GM23338 (cell line): ENCODE data around the gene BICDL1. TPM values are rescaled to one million over a fixed set of nuclear protein-coding genes. Genes with fewer than 3 reads are reported as not detected.

Experiments used
- ATAC-seq: fragments of 200-7000 bp; cut with Tn5 transposase; 3 replicates; pipeline ENCODE4 v1.9.1; 2020
- DNase-seq: peaks from one replicate; pipeline ENCODE4 v3.0.0-alpha.2; 2015; ENCODE audit warnings: low spot score
- H2AFZ ChIP-seq: fragments of 200-600 bp; sonication (generic); 2 replicates; pipeline ENCODE4 v1.8.0; 2016; ENCODE audit warnings: antibody characterized with exemption, mild to moderate bottlenecking, moderate library complexity
- H3F3A ChIP-seq: fragments of 200-600 bp; sonication (generic); replicated peaks from 2 replicates; pipeline ENCODE4 v1.8.0; 2017; ENCODE audit warnings: antibody characterized with exemption, mixed run types, low read depth
- H3K27ac ChIP-seq: fragments of 200-600 bp; sonication (generic); 2 replicates; pipeline ENCODE4 v1.6.1; 2016; ENCODE audit warnings: low read depth
- H3K27me3 ChIP-seq: fragments of 200-600 bp; sonication (generic); 2 replicates; pipeline ENCODE4 v1.8.0; 2016; ENCODE audit warnings: mild to moderate bottlenecking, mixed run types, moderate library complexity; ENCODE audit not compliant: insufficient read depth
- H3K36me3 ChIP-seq: fragments of 200-600 bp; sonication (generic); 2 replicates; pipeline ENCODE4 v1.8.0; 2016; ENCODE audit warnings: mild to moderate bottlenecking; ENCODE audit not compliant: insufficient read depth
- H3K4me1 ChIP-seq: fragments of 200-600 bp; sonication (generic); 2 replicates; pipeline ENCODE4 v1.8.0; 2016; ENCODE audit warnings: mild to moderate bottlenecking, moderate library complexity; ENCODE audit not compliant: insufficient read depth
- H3K4me2 ChIP-seq: fragments of 200-600 bp; sonication (generic); 2 replicates; pipeline ENCODE4 v1.7.1; 2017; ENCODE audit warnings: mixed run types
- H3K4me3 ChIP-seq: fragments of 200-600 bp; sonication (generic); 2 replicates; pipeline ENCODE4 v1.6.1; 2016; ENCODE audit warnings: mixed run types
- H3K79me2 ChIP-seq: fragments of 200-600 bp; sonication (generic); replicated peaks from 2 replicates; pipeline ENCODE4 v1.8.0; 2017; ENCODE audit warnings: mild to moderate bottlenecking; ENCODE audit not compliant: insufficient read depth
- H3K9me2 ChIP-seq: fragments of 200-600 bp; sonication (generic); 2 replicates; pipeline ENCODE4 v1.8.0; 2017; ENCODE audit not compliant: insufficient read depth
- H4K20me1 ChIP-seq: fragments of 200-600 bp; sonication (generic); replicated peaks from 2 replicates; pipeline ENCODE4 v1.8.0; 2017; ENCODE audit warnings: mild to moderate bottlenecking; ENCODE audit not compliant: insufficient read depth
- H3K27ac Mint-ChIP-seq: 2 replicates; pipeline ENCODE4 v1.8.0; 2020; ENCODE audit warnings: inconsistent platforms, mild to moderate bottlenecking, moderate library complexity, mixed read lengths
- H3K27me3 Mint-ChIP-seq: 3 replicates; pipeline ENCODE4 v1.8.0; 2022; ENCODE audit warnings: low read depth, mild to moderate bottlenecking, moderate library complexity, mixed read lengths, inconsistent platforms; ENCODE audit not compliant: insufficient read depth, poor library complexity
- H3K36me3 Mint-ChIP-seq: 3 replicates; pipeline ENCODE4 v1.8.0; 2021; ENCODE audit warnings: low read depth, mild to moderate bottlenecking, inconsistent platforms, moderate library complexity, mixed read lengths
- H3K4me1 Mint-ChIP-seq: 3 replicates; pipeline ENCODE4 v1.8.0; 2020; ENCODE audit warnings: mild to moderate bottlenecking, inconsistent platforms, mixed read lengths
- H3K4me3 Mint-ChIP-seq: 3 replicates; pipeline ENCODE4 v1.8.0; 2021; ENCODE audit warnings: moderate library complexity, mild to moderate bottlenecking, inconsistent platforms, mixed read lengths
- H3K9me3 Mint-ChIP-seq: 3 replicates; pipeline ENCODE4 v1.8.0; 2020; ENCODE audit warnings: moderate library complexity, mild to moderate bottlenecking, inconsistent platforms, mixed read lengths
- CREB1 ChIP-seq: fragments of 250-450 bp; sonication (Bioruptor Pico); IDR thresholded peaks from 2 replicates; pipeline ENCODE4 v1.5.0; 2020; ENCODE audit warnings: low read depth, mild to moderate bottlenecking, moderate library complexity
- EZH2 ChIP-seq: fragments of 200-600 bp; sonication (generic); IDR thresholded peaks from one replicate; pipeline ENCODE4 v1.8.0; 2017; ENCODE audit warnings: antibody characterized with exemption, mild to moderate bottlenecking, low read depth; ENCODE audit not compliant: unreplicated experiment
- EZH2phosphoT487 ChIP-seq: fragments of 200-600 bp; sonication (generic); IDR thresholded peaks from one replicate; pipeline ENCODE4 v1.8.1; 2018; ENCODE audit warnings: antibody characterized with exemption; ENCODE audit not compliant: unreplicated experiment
- JUNB ChIP-seq: IDR thresholded peaks from one replicate; pipeline ENCODE4 v1.6.1; 2016; ENCODE audit warnings: antibody characterized with exemption; ENCODE audit not compliant: unreplicated experiment
- NANOG ChIP-seq: IDR thresholded peaks from 2 replicates; pipeline ENCODE4 v1.6.1; 2016; ENCODE audit warnings: antibody characterized with exemption, borderline replicate concordance
- POLR2AphosphoS5 ChIP-seq: IDR thresholded peaks from 2 replicates; pipeline ENCODE4 v1.6.1; 2016; ENCODE audit warnings: antibody characterized with exemption, low read depth
- STAT1 ChIP-seq: IDR thresholded peaks from one replicate; pipeline ENCODE4 v1.6.1; 2016; ENCODE audit warnings: antibody characterized with exemption; ENCODE audit not compliant: unreplicated experiment
- ZNF114 ChIP-seq: fragments of 250-450 bp; sonication (Bioruptor Pico); IDR thresholded peaks from 2 replicates; pipeline ENCODE4 v1.5.0; 2020; ENCODE audit warnings: mild to moderate bottlenecking, moderate library complexity
- ZNF331 ChIP-seq: fragments of 250-450 bp; sonication (Bioruptor Pico); IDR thresholded peaks from 2 replicates; pipeline ENCODE4 v1.5.0; 2020; ENCODE audit warnings: low read depth, mild to moderate bottlenecking, moderate library complexity
- polyA plus RNA-seq: library from polyadenylated mRNA; unstranded; fragments of >200 nt; fragmentation: Nextera tagmentation; extraction: Ambion mirVana; gene quantifications from 2 replicates; pipeline ENCODE4 v1.2.1, GENCODE V29; 2016
- total RNA-seq: library from RNA; depleted of rRNA; stranded (reverse); fragments of >200 nt; shearing (Covaris generic); gene quantifications from 2 replicates; pipeline ENCODE4 v1.2.3, GENCODE V29; 2014
- TF ChIP-seq, protein P1 (sequence below): fragments of 250-450 bp; sonication (Bioruptor Pico); IDR thresholded peaks from 2 replicates; pipeline ENCODE4 v1.5.0; 2020; ENCODE audit warnings: mild to moderate bottlenecking, moderate library complexity
- TF ChIP-seq, protein P2 (sequence below): IDR thresholded peaks from one replicate; pipeline ENCODE4 v1.6.1; 2018; ENCODE audit warnings: antibody characterized with exemption; ENCODE audit not compliant: unreplicated experiment
- TF ChIP-seq, protein P3 (sequence below), 2 experiments: fragments of 200-600 bp in 1 of 2; sonication (generic) in 1 of 2; conservative IDR thresholded peaks; 2 replicates each; pipeline versions ENCODE4 v1.5.1 to v1.6.1; 2016 to 2017; ENCODE audit warnings: antibody characterized with exemption in 2 of 2, low read depth in 2 of 2, mild to moderate bottlenecking in 2 of 2, moderate library complexity in 1 of 2
- TF ChIP-seq, protein P4 (sequence below): IDR thresholded peaks from 2 replicates; pipeline ENCODE4 v1.6.1; 2016; ENCODE audit warnings: antibody characterized with exemption

BICDL1 gene
- total and polyA plus RNA-seq, 2 experiments from 2014 or later: 14.0 to 25.7 TPM

DNA sequence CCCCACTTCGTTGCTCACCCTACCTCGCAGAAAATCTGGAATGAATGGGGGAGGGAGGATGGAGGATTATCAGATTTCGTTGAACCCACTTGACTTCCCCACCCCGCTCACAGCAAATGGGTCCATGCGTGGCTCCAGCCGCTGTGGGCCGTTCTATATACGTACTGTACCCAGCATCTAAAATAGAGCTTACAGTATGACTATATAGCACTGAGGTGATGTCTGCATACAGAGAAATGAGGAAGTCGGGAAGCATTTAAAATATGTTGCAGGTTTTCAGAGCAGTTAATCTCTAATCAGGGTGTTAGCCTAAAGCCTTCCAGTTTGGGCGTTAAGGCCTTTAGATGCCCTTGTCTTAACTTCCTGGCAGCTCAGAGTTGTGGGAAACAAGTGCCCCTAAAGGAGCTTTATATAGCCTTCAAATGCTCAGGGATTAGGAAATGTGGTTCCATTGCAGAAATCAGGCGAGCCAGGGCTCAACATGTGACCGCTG, 1.4 kb downstream of the BICDL1 start:
- Mint-ChIP-seq H3K27me3 (peaks cover 4% of the 10 kb centered on the region), H3K36me3 (peaks cover 10% of the 10 kb centered on the region), H3K27ac (no peak overlapping the region), H3K4me1 (peaks cover 31% of the 10 kb centered on the region), H3K4me3 (peak overlapping the region; percentile 78), H3K9me3 (peaks cover 3% of the 10 kb centered on the region; the same call in 1 of the 3 replicates)
- no peak for ATAC-seq
- Histone ChIP-seq H3K4me3 (peak overlapping the region; percentile 89), H3K4me1 (peaks cover 29% of the 10 kb centered on the region), H3K9me2 (no peaks in the 10 kb centered on the region), H3K27me3 (peaks cover 16% of the 10 kb centered on the region), H3F3A (peaks cover 23% of the 10 kb centered on the region), H3K36me3 (no peaks in the 10 kb centered on the region), H3K4me2 (peak overlapping the region; percentile 98), H2AFZ (no peak overlapping the region), H3K79me2 (peaks cover 20% of the 10 kb centered on the region), H4K20me1 (peaks cover 20% of the 10 kb centered on the region), H3K27ac (no peak overlapping the region)
- TF ChIP-seq NANOG: no peak
- TF ChIP-seq ZNF331 (CRISPR knock-in tag): no peak
- no peak for TF ChIP-seq STAT1
- no peak for TF ChIP-seq JUNB
- TF ChIP-seq, protein P1, sequence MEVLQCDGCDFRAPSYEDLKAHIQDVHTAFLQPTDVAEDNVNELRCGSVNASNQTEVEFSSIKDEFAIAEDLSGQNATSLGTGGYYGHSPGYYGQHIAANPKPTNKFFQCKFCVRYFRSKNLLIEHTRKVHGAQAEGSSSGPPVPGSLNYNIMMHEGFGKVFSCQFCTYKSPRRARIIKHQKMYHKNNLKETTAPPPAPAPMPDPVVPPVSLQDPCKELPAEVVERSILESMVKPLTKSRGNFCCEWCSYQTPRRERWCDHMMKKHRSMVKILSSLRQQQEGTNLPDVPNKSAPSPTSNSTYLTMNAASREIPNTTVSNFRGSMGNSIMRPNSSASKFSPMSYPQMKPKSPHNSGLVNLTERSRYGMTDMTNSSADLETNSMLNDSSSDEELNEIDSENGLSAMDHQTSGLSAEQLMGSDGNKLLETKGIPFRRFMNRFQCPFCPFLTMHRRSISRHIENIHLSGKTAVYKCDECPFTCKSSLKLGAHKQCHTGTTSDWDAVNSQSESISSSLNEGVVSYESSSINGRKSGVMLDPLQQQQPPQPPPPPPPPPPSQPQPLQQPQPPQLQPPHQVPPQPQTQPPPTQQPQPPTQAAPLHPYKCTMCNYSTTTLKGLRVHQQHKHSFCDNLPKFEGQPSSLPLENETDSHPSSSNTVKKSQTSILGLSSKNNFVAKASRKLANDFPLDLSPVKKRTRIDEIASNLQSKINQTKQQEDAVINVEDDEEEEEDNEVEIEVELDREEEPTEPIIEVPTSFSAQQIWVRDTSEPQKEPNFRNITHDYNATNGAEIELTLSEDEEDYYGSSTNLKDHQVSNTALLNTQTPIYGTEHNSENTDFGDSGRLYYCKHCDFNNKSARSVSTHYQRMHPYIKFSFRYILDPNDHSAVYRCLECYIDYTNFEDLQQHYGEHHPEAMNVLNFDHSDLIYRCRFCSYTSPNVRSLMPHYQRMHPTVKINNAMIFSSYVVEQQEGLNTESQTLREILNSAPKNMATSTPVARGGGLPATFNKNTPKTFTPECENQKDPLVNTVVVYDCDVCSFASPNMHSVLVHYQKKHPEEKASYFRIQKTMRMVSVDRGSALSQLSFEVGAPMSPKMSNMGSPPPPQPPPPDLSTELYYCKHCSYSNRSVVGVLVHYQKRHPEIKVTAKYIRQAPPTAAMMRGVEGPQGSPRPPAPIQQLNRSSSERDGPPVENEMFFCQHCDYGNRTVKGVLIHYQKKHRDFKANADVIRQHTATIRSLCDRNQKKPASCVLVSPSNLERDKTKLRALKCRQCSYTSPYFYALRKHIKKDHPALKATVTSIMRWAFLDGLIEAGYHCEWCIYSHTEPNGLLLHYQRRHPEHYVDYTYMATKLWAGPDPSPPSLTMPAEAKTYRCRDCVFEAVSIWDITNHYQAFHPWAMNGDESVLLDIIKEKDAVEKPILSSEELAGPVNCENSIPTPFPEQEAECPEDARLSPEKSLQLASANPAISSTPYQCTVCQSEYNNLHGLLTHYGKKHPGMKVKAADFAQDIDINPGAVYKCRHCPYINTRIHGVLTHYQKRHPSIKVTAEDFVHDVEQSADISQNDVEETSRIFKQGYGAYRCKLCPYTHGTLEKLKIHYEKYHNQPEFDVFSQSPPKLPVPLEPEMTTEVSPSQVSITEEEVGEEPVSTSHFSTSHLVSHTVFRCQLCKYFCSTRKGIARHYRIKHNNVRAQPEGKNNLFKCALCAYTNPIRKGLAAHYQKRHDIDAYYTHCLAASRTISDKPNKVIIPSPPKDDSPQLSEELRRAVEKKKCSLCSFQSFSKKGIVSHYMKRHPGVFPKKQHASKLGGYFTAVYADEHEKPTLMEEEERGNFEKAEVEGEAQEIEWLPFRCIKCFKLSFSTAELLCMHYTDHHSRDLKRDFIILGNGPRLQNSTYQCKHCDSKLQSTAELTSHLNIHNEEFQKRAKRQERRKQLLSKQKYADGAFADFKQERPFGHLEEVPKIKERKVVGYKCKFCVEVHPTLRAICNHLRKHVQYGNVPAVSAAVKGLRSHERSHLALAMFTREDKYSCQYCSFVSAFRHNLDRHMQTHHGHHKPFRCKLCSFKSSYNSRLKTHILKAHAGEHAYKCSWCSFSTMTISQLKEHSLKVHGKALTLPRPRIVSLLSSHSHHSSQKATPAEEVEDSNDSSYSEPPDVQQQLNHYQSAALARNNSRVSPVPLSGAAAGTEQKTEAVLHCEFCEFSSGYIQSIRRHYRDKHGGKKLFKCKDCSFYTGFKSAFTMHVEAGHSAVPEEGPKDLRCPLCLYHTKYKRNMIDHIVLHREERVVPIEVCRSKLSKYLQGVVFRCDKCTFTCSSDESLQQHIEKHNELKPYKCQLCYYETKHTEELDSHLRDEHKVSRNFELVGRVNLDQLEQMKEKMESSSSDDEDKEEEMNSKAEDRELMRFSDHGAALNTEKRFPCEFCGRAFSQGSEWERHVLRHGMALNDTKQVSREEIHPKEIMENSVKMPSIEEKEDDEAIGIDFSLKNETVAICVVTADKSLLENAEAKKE: no peak
- no peak for TF ChIP-seq EZH2
- TF ChIP-seq EZH2phosphoT487: no peak
- TF ChIP-seq POLR2AphosphoS5: no peak
- no peak for TF ChIP-seq ZNF114 (CRISPR knock-in tag)
- TF ChIP-seq, protein P2, sequence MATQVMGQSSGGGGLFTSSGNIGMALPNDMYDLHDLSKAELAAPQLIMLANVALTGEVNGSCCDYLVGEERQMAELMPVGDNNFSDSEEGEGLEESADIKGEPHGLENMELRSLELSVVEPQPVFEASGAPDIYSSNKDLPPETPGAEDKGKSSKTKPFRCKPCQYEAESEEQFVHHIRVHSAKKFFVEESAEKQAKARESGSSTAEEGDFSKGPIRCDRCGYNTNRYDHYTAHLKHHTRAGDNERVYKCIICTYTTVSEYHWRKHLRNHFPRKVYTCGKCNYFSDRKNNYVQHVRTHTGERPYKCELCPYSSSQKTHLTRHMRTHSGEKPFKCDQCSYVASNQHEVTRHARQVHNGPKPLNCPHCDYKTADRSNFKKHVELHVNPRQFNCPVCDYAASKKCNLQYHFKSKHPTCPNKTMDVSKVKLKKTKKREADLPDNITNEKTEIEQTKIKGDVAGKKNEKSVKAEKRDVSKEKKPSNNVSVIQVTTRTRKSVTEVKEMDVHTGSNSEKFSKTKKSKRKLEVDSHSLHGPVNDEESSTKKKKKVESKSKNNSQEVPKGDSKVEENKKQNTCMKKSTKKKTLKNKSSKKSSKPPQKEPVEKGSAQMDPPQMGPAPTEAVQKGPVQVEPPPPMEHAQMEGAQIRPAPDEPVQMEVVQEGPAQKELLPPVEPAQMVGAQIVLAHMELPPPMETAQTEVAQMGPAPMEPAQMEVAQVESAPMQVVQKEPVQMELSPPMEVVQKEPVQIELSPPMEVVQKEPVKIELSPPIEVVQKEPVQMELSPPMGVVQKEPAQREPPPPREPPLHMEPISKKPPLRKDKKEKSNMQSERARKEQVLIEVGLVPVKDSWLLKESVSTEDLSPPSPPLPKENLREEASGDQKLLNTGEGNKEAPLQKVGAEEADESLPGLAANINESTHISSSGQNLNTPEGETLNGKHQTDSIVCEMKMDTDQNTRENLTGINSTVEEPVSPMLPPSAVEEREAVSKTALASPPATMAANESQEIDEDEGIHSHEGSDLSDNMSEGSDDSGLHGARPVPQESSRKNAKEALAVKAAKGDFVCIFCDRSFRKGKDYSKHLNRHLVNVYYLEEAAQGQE: no peak
- TF ChIP-seq, protein P3, sequence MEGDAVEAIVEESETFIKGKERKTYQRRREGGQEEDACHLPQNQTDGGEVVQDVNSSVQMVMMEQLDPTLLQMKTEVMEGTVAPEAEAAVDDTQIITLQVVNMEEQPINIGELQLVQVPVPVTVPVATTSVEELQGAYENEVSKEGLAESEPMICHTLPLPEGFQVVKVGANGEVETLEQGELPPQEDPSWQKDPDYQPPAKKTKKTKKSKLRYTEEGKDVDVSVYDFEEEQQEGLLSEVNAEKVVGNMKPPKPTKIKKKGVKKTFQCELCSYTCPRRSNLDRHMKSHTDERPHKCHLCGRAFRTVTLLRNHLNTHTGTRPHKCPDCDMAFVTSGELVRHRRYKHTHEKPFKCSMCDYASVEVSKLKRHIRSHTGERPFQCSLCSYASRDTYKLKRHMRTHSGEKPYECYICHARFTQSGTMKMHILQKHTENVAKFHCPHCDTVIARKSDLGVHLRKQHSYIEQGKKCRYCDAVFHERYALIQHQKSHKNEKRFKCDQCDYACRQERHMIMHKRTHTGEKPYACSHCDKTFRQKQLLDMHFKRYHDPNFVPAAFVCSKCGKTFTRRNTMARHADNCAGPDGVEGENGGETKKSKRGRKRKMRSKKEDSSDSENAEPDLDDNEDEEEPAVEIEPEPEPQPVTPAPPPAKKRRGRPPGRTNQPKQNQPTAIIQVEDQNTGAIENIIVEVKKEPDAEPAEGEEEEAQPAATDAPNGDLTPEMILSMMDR (conservative IDR thresholded peaks at IDR 0.05; ENCODE audit: low read depth in 2 of 2): no peak
- TF ChIP-seq, protein P4, sequence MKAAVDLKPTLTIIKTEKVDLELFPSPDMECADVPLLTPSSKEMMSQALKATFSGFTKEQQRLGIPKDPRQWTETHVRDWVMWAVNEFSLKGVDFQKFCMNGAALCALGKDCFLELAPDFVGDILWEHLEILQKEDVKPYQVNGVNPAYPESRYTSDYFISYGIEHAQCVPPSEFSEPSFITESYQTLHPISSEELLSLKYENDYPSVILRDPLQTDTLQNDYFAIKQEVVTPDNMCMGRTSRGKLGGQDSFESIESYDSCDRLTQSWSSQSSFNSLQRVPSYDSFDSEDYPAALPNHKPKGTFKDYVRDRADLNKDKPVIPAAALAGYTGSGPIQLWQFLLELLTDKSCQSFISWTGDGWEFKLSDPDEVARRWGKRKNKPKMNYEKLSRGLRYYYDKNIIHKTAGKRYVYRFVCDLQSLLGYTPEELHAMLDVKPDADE: no peak
- no peak for TF ChIP-seq CREB1 (CRISPR knock-in tag)
- DNase-seq: peak; percentile 19
